A204.1 (cell line): Measurements from ENCODE around the gene LRBA.
"Not testable (repeated sequence)": the region's sequence is repeated elsewhere in the genome, so short reads cannot be mapped to it uniquely, and the experiment has no call there.

Source experiments
- FAIRE-seq: peaks from 2 replicates; lab custom pipeline; 2012; peaks lifted over from hg19 to GRCh38; lab: Jason Lieb, UNC

Gene LRBA

GRCh38 chr4:150411520-150411919 is 603.6 kb downstream of the LRBA start:
- FAIRE-seq = no peak

GRCh38 chr4:150402871-150403272 is 612.2 kb downstream of the LRBA start:
- no peak for FAIRE-seq

- no peak for FAIRE-seq
Observed at GRCh38 chr4:150401083-150401687, 613.9 kb downstream of the LRBA start.

- no peak for FAIRE-seq
Observed at GRCh38 chr4:150395872-150396271, 619.2 kb downstream of the LRBA start.

GRCh38 chr4:150394046-150394445 is 621.0 kb downstream of the LRBA start:
- FAIRE-seq = no peak

GRCh38 chr4:150391052-150391451 is 624.0 kb downstream of the LRBA start:
- no peak for FAIRE-seq

- no peak for FAIRE-seq
Observed at GRCh38 chr4:150390531-150390910, 624.6 kb downstream of the LRBA start.

- no peak for FAIRE-seq
Observed at GRCh38 chr4:150389896-150390530, 625.1 kb downstream of the LRBA start.

GRCh38 chr4:150387981-150388380 is 627.1 kb downstream of the LRBA start:
- no peak for FAIRE-seq

- not testable (repeated sequence) for FAIRE-seq
Observed at GRCh38 chr4:150386415-150386814, 628.7 kb downstream of the LRBA start.

- no peak for FAIRE-seq
Observed at GRCh38 chr4:150385606-150386005, 629.5 kb downstream of the LRBA start.

- FAIRE-seq = no peak
Observed at GRCh38 chr4:150384249-150384648, 630.8 kb downstream of the LRBA start.

GRCh38 chr4:150382028-150382427 is 633.1 kb downstream of the LRBA start:
- FAIRE-seq = no peak

GRCh38 chr4:150381609-150382008 is 633.5 kb downstream of the LRBA start:
- no peak for FAIRE-seq

- FAIRE-seq = no peak
Observed at GRCh38 chr4:150381036-150381435, 634.0 kb downstream of the LRBA start.

- FAIRE-seq = no peak
Observed at GRCh38 chr4:150379454-150379853, 635.6 kb downstream of the LRBA start.

GRCh38 chr4:150375025-150375424 is 640.1 kb downstream of the LRBA start:
- FAIRE-seq = no peak

- no peak for FAIRE-seq
Observed at GRCh38 chr4:150371869-150372268, 643.2 kb downstream of the LRBA start.

GRCh38 chr4:150369434-150370380 is 645.4 kb downstream of the LRBA start:
- FAIRE-seq = no peak

- FAIRE-seq = no peak
Observed at GRCh38 chr4:150368667-150369066, 646.4 kb downstream of the LRBA start.

GRCh38 chr4:150367326-150367725 is 647.8 kb downstream of the LRBA start:
- no peak for FAIRE-seq

- no peak for FAIRE-seq
Observed at GRCh38 chr4:150366487-150366999, 648.5 kb downstream of the LRBA start.
